CD4-positive, alpha-beta T cell treated with Interleukin-4 for 1 hour (primary cell): ENCODE results near the gene FGD5.

ENCODE experiments used
- DNase-seq, 2 donors: peaks; one replicate each; pipeline ENCODE4 v3.0.0-alpha.2; 2020 to 2022

The FGD5 gene

GRCh38 chr3:14941871-14942270 lies 123.1 kb downstream of the FGD5 start:
- DNase-seq = no peak

DNA sequence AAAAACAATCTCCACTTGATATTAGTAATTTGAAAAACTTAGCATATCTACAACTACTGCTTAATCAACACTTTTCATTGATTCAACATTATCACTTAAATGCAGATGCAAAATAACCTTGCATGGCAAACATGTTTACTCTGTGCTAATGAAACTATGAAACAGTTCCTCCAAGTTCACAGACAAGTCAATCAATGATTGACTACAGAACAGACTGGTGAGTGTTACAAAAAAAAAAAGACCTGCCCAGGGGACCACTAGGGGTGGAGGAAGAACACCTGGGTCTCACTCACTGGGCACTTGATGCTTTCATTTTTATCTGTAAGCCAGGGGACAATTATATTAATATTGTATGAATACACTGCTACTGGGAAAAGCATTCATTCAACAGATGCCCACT lies 124.3 kb downstream of the FGD5 start:
- no peak for DNase-seq

DNA sequence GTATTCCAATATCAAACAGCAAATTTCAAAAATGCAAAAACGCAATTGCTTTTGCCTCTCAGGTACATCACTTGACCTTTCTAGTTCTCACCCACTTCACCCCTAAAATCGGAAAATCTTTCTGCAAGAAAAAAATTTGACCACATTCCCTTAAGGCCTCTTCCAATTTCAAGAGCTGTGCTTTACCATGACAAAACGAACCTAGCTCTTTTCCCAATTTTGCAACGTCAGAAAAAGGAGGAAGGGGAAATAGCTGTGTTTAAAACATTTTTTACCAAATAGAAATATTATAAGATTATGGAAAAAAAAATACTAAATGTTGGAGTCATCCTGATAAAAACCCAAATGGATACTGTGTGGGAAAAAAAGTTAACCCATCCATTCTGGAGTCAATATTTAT lies 127.5 kb downstream of the FGD5 start:
- DNase-seq = no peak

DNA sequence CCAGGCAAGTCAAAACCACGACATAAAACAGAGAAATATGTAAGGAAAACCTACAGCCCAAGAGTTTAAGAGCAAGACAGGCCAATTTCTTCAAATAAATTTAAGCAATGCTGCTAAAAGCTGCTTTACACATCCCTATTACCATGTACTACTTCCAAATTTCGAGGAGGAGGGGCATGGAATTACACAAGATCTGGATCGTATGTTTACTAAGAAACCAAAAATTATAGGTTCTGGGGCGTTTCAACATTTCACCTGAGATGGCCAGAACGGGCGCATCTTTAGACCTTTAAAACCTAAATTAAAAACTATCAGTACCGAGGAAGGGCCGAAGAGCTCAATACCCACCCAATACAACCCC lies 128.0 kb downstream of the FGD5 start:
- no peak for DNase-seq

- DNase-seq = peak; percentile 89 to 90
These were observed 128.5 kb downstream of the FGD5 start, which contains the start of gene NR2C2 for GRCh38 chr3:14947100-14947885. NR2C2 (plus strand) TSS chr3:14947583; CDS start chr3:15003915, 56,332 bp downstream.

DNA sequence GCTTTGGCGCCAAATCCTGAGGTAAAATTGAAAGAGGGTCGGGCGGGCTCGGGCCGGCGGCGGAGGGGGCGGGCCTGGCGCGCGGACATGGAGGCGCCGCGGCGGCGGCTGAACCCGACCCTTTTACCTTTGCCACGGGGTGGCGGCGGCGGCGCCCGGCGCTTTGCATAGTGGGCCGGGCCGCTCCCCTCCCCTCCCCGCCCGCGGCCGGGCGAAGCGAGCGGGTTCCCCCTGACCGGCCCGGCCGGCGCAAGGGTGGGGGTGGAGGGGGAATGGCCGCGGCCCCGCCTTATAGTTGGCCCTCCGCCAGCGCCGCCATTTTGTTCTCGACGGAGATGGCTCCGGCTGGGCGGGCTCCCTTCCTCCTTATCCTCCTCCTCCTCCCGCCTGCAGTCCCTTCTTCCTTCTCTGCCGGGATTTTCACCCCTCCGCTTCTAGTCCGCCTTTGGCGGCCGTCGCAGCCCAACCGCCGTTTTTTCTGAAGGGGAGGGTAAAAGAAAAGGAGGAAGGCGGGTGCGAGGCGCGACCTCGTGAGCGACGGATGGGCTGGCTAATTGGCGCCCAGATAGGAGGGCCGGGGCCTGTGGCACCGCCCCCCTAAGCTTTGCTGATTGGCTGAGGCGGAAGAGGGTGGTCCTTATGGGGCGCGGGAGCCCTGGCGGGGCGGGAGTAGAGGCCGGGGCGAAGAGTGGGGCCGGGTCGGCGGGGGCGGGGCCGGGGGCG lies 129.3 kb downstream of the FGD5 start:
- peak; percentile 95 to 97 for DNase-seq

GRCh38 chr3:14948609-14949038 lies 129.9 kb downstream of the FGD5 start:
- DNase-seq = no peak

DNA sequence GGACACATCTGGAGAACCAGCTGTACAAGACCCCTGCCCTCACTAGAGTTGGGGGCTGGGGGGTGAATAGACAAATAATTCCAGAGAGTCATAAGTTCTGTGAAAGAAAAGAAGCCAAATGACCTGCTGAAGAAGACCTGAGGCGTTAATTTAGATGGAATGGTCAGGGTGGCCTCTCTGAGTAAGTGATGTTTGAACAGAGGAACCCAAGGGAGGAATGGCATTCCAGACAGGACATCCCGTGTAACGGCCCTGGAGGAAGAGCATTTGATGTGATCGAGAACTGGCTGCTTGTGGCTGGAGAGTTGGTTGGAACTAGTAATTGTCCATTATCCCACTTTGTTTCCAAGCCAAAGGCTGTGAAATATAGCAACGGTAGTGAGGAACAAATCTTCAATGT lies 130.4 kb downstream of the FGD5 start:
- no peak for DNase-seq

DNA sequence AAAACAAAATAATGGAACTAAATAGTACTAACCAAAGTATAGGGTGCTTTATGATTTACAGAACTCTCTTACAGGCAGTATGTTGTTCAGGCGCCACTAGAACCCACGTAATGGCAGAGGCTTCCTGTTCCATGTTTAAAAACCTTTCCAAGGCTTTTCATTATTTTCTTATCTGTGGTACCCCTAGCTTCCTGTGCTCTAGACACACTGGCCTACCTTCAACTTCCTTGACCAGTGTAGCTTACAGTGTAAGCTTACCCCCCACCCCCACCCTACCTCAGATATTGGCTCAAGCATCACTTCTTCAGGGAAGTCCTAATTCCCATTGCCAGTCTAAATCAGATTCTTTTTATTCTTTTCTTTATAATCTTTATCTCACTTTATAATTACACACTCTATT lies 131.5 kb downstream of the FGD5 start:
- no peak for DNase-seq

- no peak for DNase-seq
These were observed 138.4 kb downstream of the FGD5 start for GRCh38 chr3:14957153-14957552.

DNA sequence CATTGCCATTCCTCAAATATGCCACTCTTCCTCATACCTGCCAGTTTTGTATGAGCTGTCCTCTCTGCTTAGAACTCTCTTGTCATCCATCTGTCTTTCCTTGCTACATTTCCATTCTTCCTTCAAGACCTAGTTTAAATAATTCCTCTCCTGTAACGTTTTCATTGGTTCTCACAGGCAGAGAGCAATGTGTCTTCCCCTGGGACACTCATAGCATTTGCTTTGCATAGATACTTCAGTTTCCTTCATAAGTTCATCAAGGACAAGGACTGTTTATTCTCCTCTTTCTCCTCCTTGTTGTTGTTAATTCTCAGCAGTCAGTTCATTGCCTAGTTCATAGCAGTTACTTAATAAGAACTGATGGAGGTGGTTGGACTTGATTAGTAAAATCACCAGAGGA lies 139.2 kb downstream of the FGD5 start:
- DNase-seq = no peak

- peak in 1 of 2 donors; percentile 26 for DNase-seq
These were observed 140.7 kb downstream of the FGD5 start for GRCh38 chr3:14959359-14959943.

DNA sequence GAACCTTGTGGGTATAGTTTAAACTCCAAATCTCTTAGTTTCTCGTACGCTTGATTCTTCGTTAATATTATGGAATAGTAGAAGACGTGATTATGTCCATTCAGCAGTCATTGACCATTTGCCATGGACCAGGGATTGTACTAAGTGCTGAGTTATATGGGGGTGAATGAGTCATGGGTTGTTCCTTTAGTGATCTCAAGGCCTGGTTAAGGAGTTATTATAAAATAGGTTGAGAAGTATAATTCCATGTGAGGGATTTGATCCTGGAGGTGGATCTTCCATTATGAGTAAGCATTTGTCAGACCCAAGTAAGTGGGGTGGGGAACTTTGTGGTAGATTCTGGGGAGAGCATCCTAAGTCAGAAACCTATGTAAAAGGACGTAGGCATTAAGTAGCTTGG lies 144.0 kb downstream of the FGD5 start:
- no peak for DNase-seq

DNA sequence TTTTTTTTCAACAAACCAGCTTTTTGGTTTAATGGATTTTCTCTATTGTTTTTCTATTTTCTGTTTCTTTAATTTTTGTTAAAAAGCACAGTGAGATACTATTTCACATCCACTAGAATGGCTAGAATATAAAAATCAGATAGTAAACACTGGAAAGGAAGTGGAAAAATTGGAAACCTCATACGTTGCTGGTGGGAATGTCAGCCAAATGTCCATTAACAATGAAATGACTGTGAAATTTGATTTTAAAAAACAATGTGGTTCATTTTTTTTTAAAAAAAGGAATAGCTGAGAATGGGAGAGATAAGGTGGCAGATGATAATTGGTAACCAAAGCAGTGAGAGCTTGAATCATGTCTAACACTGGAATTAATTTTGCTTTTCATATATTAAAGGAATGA lies 148.5 kb downstream of the FGD5 start:
- DNase-seq = no peak

DNA sequence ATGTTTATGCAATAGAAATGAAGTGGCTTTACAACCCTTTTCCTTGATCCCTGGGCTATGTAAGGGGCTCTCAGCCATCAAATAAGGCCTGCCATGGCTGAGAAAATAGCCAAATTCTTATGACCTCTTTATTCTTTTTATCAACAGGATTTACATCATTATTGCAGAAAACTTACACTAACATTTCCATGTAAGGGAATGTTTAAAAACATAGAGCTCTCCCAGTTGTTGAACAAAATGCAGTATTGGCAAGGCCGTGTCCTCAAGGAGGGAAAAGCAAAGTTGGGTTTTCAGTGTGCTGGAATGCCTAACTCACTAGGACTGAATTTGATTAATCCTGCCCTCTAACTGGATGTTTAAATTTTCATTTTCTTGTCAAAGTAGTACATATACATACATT lies 150.9 kb downstream of the FGD5 start:
- no peak for DNase-seq

- no peak for DNase-seq
These were observed 157.6 kb downstream of the FGD5 start for GRCh38 chr3:14976317-14976716.

DNA sequence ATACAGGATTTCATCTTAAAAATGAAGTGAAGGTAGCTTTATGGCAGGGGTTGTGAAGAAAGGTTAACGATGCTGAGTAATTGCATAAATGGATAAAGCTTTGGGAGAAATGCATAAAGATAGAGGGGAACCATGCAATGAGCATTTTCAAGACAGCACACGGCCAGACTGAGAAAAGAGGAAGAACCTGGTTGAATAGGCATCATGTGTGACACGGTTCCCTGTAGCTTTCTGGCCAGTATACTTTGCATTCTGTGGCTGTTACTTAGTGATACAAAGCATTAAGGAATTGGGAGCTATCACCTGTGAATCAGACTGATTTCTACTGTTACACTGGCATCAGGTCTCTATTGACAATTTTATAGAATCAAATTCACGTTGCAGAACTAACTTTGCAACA lies 161.9 kb downstream of the FGD5 start:
- peak in 1 of 2 donors; percentile 19 for DNase-seq
